HepG2 (cell line): Measurements from ENCODE around the gene WWTR1. TPM values are rescaled to one million over a fixed set of nuclear protein-coding genes. Genes with fewer than 3 reads are reported as not detected.

Source experiments
- CCDC6 ChIP-seq: sonication (generic); formaldehyde crosslinking; IDR thresholded peaks from 2 replicates; pipeline ENCODE4 v1.8.1; 2022; ENCODE audit warnings: mild to moderate bottlenecking, missing genetic modification reagents, moderate library complexity
- CREM ChIP-seq, 2 experiments: sonication (generic) in 1 of 2; formaldehyde crosslinking in 1 of 2; IDR thresholded peaks; 2 replicates each; pipeline versions ENCODE4 v1.4.0 to v1.6.1; 2016 to 2020; ENCODE audit warnings: antibody characterized with exemption in 1 of 2, mild to moderate bottlenecking in 1 of 2, missing genetic modification reagents in 1 of 2
- ELF3 ChIP-seq: IDR thresholded peaks from 2 replicates; pipeline ENCODE4 v1.6.1; 2016; ENCODE audit warnings: missing genetic modification reagents, missing compliant biosample characterization
- ETV5 ChIP-seq: IDR thresholded peaks from 2 replicates; pipeline ENCODE4 v1.6.1; 2018; ENCODE audit warnings: missing biosample characterization, missing genetic modification reagents, inconsistent platforms, borderline replicate concordance
- FOSL2 ChIP-seq: sonication (generic); formaldehyde crosslinking; IDR thresholded peaks from 2 replicates; pipeline ENCODE4 v1.4.0; 2020; ENCODE audit warnings: missing genetic modification reagents
- GATAD1 ChIP-seq: IDR thresholded peaks from 2 replicates; pipeline ENCODE4 v1.6.1; 2016; ENCODE audit warnings: missing genetic modification reagents, missing compliant biosample characterization
- HMG20B ChIP-seq: conservative IDR thresholded peaks from 2 replicates; pipeline ENCODE4 v1.6.1; 2016; ENCODE audit warnings: missing genetic modification reagents, missing compliant biosample characterization
- ISX ChIP-seq: sonication (generic); formaldehyde crosslinking; conservative IDR thresholded peaks from 2 replicates; pipeline ENCODE4 v1.5.0; 2020; ENCODE audit warnings: missing genetic modification reagents
- NCOA2 ChIP-seq: sonication (generic); formaldehyde crosslinking; IDR thresholded peaks from 2 replicates; pipeline ENCODE4 v1.8.0; 2022; ENCODE audit warnings: inconsistent platforms
- NR3C1 ChIP-seq: sonication (generic); formaldehyde crosslinking; IDR thresholded peaks from 2 replicates; pipeline ENCODE4 v1.4.0; 2020; ENCODE audit warnings: missing genetic modification reagents
- PAWR ChIP-seq: sonication (generic); formaldehyde crosslinking; IDR thresholded peaks from 2 replicates; pipeline ENCODE4 v1.4.0; 2020; ENCODE audit warnings: missing genetic modification reagents, mild to moderate bottlenecking, borderline replicate concordance
- PHF20 ChIP-seq: sonication (generic); formaldehyde crosslinking; IDR thresholded peaks from 2 replicates; pipeline ENCODE4 v1.5.0; 2020; ENCODE audit warnings: mild to moderate bottlenecking, missing genetic modification reagents
- RAD21 ChIP-seq: fragments of 450-650 bp; formaldehyde crosslinking; IDR thresholded peaks from 2 replicates; pipeline ENCODE4 v1.5.0; 2020; ENCODE audit warnings: mild to moderate bottlenecking
- ZBTB21 ChIP-seq: sonication (generic); formaldehyde crosslinking; IDR thresholded peaks from 2 replicates; pipeline ENCODE4 v1.4.0; 2020; ENCODE audit warnings: missing genetic modification reagents
- ZFYVE20 ChIP-seq: sonication (generic); formaldehyde crosslinking; IDR thresholded peaks from 2 replicates; pipeline ENCODE4 v1.8.0; 2023; ENCODE audit warnings: low read depth, mild to moderate bottlenecking, moderate library complexity, missing genetic modification reagents, borderline replicate concordance
- ZNF24 ChIP-seq: fragments of 450-650 bp; IDR thresholded peaks from 2 replicates; pipeline ENCODE4 v1.6.1; 2017; ENCODE audit warnings: antibody characterized with exemption, mild to moderate bottlenecking
- ZNF253 ChIP-seq: sonication (generic); formaldehyde crosslinking; IDR thresholded peaks from 2 replicates; pipeline ENCODE4 v1.8.0; 2022; ENCODE audit warnings: mild to moderate bottlenecking, missing genetic modification reagents, borderline replicate concordance
- ZNF724P ChIP-seq: sonication (generic); formaldehyde crosslinking; IDR thresholded peaks from 2 replicates; pipeline ENCODE4 v1.8.0; 2022; ENCODE audit warnings: missing genetic modification reagents, borderline replicate concordance
- polyA plus RNA-seq, 8 experiments: library from polyadenylated mRNA; depleted of rRNA in 3 of 8; stranded (reverse) in 7 of 8; unstranded in 1 of 8; fragments of >200 nt; fragmentation: Illumina TruSeq in 4 of 8; extraction: Trizol in 4 of 8; gene quantifications; 2 replicates each; pipeline versions ENCODE4 v1.2.1 to v1.2.3, GENCODE V29; 2011 to 2016; ENCODE audit warnings: low read depth in 4 of 8, missing spikeins in 1 of 8, mixed read lengths in 1 of 8; ENCODE audit not compliant: insufficient read depth in 1 of 8
- total RNA-seq, 5 experiments: library from RNA; depleted of rRNA; stranded (reverse); fragments of >200 nt; fragmentation: Illumina TruSeq; extraction: Trizol; gene quantifications; 2 replicates each; pipeline ENCODE4 v1.2.3, GENCODE V29; 2016; ENCODE audit warnings: low read depth in 1 of 5
- TF ChIP-seq, protein P1 (sequence below): IDR thresholded peaks from 2 replicates; pipeline ENCODE4 v1.6.1; 2016; ENCODE audit warnings: missing compliant biosample characterization, missing genetic modification reagents, borderline replicate concordance
- TF ChIP-seq, protein P2 (sequence below): sonication (generic); formaldehyde crosslinking; IDR thresholded peaks from 2 replicates; pipeline ENCODE4 v1.5.0; 2020; ENCODE audit warnings: missing genetic modification reagents
- TF ChIP-seq, protein P3 (sequence below): sonication (generic); formaldehyde crosslinking; IDR thresholded peaks from 2 replicates; pipeline ENCODE4 v1.4.0; 2020; ENCODE audit warnings: missing genetic modification reagents
- TF ChIP-seq, protein P4 (sequence below): IDR thresholded peaks from 2 replicates; pipeline ENCODE4 v1.6.1; 2016; ENCODE audit warnings: missing compliant biosample characterization, missing genetic modification reagents, borderline replicate concordance
- TF ChIP-seq, protein P5 (sequence below): sonication (generic); formaldehyde crosslinking; IDR thresholded peaks from 2 replicates; pipeline ENCODE4 v1.4.0; 2020; ENCODE audit warnings: missing genetic modification reagents, borderline replicate concordance

The WWTR1 gene
- total and polyA plus RNA-seq, 2 of the 13 experiments (the other 11 are each of a cell fraction or from before 2014, with no cell fraction given) = 19.7 to 139 TPM

DNA sequence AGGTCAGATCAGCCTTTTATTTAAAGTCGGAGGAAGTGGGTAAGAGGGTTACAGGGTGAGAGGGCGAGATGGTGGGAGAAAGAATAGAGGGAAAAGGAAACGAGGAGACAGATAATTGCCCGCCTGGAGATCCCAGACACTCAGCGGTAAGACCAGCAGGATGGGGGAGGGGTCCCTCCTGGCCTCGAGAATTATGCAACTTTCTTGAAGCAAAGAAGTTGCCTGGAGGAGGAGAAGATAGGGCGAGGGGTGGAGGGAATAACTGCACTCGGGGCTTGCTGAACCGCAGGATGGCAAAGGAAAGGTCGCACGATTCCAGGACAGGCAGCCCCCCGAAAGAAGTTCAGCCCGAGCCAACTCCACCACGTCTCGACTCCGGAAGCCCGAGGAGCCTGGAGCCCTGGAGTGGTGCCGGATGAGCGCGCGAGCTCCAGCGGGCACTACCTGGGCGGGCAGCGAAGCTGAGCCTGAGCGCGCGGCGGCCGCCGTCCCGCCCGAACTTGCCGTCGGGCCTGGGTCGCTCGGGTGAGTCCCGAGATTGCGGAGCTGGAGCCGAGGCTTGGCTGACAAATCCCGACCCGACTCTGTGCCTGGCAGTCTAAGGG lies 402 bp downstream of the WWTR1 start (continued):
- TF ChIP-seq, protein P1, sequence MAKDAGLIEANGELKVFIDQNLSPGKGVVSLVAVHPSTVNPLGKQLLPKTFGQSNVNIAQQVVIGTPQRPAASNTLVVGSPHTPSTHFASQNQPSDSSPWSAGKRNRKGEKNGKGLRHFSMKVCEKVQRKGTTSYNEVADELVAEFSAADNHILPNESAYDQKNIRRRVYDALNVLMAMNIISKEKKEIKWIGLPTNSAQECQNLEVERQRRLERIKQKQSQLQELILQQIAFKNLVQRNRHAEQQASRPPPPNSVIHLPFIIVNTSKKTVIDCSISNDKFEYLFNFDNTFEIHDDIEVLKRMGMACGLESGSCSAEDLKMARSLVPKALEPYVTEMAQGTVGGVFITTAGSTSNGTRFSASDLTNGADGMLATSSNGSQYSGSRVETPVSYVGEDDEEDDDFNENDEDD = 0 out of 2 replicates have a peak, but pooled peaks have one; percentile 4
- no peak for TF ChIP-seq NCOA2
- TF ChIP-seq ZFYVE20 (CRISPR knock-in tag) = 0 out of 2 replicates have a peak, but pooled peaks have one; percentile 51
- TF ChIP-seq, protein P2, sequence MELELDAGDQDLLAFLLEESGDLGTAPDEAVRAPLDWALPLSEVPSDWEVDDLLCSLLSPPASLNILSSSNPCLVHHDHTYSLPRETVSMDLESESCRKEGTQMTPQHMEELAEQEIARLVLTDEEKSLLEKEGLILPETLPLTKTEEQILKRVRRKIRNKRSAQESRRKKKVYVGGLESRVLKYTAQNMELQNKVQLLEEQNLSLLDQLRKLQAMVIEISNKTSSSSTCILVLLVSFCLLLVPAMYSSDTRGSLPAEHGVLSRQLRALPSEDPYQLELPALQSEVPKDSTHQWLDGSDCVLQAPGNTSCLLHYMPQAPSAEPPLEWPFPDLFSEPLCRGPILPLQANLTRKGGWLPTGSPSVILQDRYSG (CRISPR knock-in tag) = no peak; the same call in 1 of the 2 replicates
- 0 out of 2 replicates have a peak, but pooled peaks have one; percentile 64 for TF ChIP-seq PAWR (CRISPR knock-in tag)
- TF ChIP-seq CREM (IDR thresholded peaks at IDR 0.05) = no peak
- no peak for TF ChIP-seq CREM (CRISPR knock-in tag; IDR thresholded peaks at IDR 0.05)
- TF ChIP-seq PHF20 (CRISPR knock-in tag) = peak; percentile 58; the same call in 1 of the 2 replicates
- peak; percentile 33; the same call in 1 of the 2 replicates for TF ChIP-seq ZNF253 (CRISPR knock-in tag)
- TF ChIP-seq ZNF724P (CRISPR knock-in tag) = 0 out of 2 replicates have a peak, but pooled peaks have one; percentile 51
- 0 out of 2 replicates have a peak, but pooled peaks have one; percentile 10 for TF ChIP-seq ELF3 (CRISPR knock-in tag)
- TF ChIP-seq, protein P3, sequence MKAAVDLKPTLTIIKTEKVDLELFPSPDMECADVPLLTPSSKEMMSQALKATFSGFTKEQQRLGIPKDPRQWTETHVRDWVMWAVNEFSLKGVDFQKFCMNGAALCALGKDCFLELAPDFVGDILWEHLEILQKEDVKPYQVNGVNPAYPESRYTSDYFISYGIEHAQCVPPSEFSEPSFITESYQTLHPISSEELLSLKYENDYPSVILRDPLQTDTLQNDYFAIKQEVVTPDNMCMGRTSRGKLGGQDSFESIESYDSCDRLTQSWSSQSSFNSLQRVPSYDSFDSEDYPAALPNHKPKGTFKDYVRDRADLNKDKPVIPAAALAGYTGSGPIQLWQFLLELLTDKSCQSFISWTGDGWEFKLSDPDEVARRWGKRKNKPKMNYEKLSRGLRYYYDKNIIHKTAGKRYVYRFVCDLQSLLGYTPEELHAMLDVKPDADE (CRISPR knock-in tag) = no peak
- 0 out of 2 replicates have a peak, but pooled peaks have one; percentile 5 for TF ChIP-seq FOSL2 (CRISPR knock-in tag)
- no peak for TF ChIP-seq ETV5 (CRISPR knock-in tag)
- TF ChIP-seq, protein P4, sequence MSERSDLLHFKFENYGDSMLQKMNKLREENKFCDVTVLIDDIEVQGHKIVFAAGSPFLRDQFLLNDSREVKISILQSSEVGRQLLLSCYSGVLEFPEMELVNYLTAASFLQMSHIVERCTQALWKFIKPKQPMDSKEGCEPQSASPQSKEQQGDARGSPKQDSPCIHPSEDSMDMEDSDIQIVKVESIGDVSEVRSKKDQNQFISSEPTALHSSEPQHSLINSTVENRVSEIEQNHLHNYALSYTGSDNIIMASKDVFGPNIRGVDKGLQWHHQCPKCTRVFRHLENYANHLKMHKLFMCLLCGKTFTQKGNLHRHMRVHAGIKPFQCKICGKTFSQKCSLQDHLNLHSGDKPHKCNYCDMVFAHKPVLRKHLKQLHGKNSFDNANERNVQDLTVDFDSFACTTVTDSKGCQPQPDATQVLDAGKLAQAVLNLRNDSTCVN (CRISPR knock-in tag) = no peak
- 0 out of 2 replicates have a peak, but pooled peaks have one; percentile 13 for TF ChIP-seq GATAD1 (CRISPR knock-in tag)
- TF ChIP-seq RAD21 (CRISPR knock-in tag) = peak; percentile 28; the same call in 1 of the 2 replicates
- TF ChIP-seq HMG20B (CRISPR knock-in tag) = no peak
- TF ChIP-seq CCDC6 (CRISPR knock-in tag) = peak; percentile 67
- TF ChIP-seq ZBTB21 (CRISPR knock-in tag) = 0 out of 2 replicates have a peak, but pooled peaks have one; percentile 11
- TF ChIP-seq, protein P5, sequence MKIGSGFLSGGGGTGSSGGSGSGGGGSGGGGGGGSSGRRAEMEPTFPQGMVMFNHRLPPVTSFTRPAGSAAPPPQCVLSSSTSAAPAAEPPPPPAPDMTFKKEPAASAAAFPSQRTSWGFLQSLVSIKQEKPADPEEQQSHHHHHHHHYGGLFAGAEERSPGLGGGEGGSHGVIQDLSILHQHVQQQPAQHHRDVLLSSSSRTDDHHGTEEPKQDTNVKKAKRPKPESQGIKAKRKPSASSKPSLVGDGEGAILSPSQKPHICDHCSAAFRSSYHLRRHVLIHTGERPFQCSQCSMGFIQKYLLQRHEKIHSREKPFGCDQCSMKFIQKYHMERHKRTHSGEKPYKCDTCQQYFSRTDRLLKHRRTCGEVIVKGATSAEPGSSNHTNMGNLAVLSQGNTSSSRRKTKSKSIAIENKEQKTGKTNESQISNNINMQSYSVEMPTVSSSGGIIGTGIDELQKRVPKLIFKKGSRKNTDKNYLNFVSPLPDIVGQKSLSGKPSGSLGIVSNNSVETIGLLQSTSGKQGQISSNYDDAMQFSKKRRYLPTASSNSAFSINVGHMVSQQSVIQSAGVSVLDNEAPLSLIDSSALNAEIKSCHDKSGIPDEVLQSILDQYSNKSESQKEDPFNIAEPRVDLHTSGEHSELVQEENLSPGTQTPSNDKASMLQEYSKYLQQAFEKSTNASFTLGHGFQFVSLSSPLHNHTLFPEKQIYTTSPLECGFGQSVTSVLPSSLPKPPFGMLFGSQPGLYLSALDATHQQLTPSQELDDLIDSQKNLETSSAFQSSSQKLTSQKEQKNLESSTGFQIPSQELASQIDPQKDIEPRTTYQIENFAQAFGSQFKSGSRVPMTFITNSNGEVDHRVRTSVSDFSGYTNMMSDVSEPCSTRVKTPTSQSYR (CRISPR knock-in tag) = peak; percentile 80
- no peak for TF ChIP-seq NR3C1 (CRISPR knock-in tag)
- no peak for TF ChIP-seq ZNF24
- TF ChIP-seq ISX = 0 out of 2 replicates have a peak, but pooled peaks have one; percentile 1
